Activated naive CD4-positive, alpha-beta T cell treated with anti-CD3 and anti-CD28 coated beads, Interleukin-2, amount 10 ng/mL, durations not matched to agents 7 days and 5 days (primary cell): ENCODE data around the gene SPAG7.
"Not testable (repeated sequence)": the region's sequence is repeated elsewhere in the genome, so short reads cannot be mapped to it uniquely, and the experiment has no call there.

Experiments
- CTCF ChIA-PET: fragments of 350-600 bp; sonication (Branson Sonifier 250); formaldehyde crosslinking; loops from one replicate; lab custom pipeline; 2021; ENCODE audit warnings: antibody characterized with exemption; lab: Charles Lee
- DNase-seq: peaks from one replicate; pipeline ENCODE4 v3.0.0-alpha.2; 2020
- H3K27ac Mint-ChIP-seq: one replicate; pipeline ENCODE4 v1.8.0; 2021; ENCODE audit warnings: mild to moderate bottlenecking, moderate library complexity, mixed read lengths
- H3K27me3 Mint-ChIP-seq: one replicate; pipeline ENCODE4 v1.8.0; 2021; ENCODE audit warnings: mild to moderate bottlenecking, mixed read lengths
- H3K36me3 Mint-ChIP-seq: one replicate; pipeline ENCODE4 v1.8.0; 2021; ENCODE audit warnings: mixed read lengths
- H3K4me1 Mint-ChIP-seq: one replicate; pipeline ENCODE4 v1.8.0; 2021; ENCODE audit warnings: mixed read lengths
- H3K4me3 Mint-ChIP-seq: one replicate; pipeline ENCODE4 v1.8.0; 2021; ENCODE audit warnings: mild to moderate bottlenecking, moderate library complexity, mixed read lengths
- H3K9me3 Mint-ChIP-seq: one replicate; pipeline ENCODE4 v1.8.0; 2021; ENCODE audit warnings: mixed read lengths

The SPAG7 gene

DNA sequence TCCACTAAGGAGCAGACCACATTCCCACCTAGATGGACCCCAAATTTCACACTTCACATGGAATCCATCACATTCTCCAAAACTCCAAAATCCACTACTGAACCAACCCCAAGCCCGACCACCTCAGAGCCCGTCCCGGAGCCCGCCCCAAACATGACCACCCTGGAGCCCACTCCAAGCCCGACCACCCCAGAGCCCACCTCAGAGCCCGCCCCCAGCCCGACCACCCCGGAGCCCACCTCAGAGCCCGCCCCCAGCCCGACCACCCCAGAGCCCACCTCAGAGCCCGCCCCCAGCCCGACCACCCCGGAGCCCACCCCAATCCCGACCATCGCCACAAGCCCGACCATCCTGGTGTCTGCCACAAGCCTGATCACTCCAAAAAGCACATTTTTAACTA, 34.0 kb downstream of the SPAG7 start:
- CTCF ChIA-PET = interaction anchor here (0.7 to 1.2 kb wide), 2 partner anchors 22 to 24 kb away, joined by 4 read pairs; no protein-coding TSS in a partner anchor
- peaks cover 45% of the 10 kb centered on the region for H3K36me3 Mint-ChIP-seq
- H3K4me1 Mint-ChIP-seq = peaks cover 35% of the 10 kb centered on the region

DNA sequence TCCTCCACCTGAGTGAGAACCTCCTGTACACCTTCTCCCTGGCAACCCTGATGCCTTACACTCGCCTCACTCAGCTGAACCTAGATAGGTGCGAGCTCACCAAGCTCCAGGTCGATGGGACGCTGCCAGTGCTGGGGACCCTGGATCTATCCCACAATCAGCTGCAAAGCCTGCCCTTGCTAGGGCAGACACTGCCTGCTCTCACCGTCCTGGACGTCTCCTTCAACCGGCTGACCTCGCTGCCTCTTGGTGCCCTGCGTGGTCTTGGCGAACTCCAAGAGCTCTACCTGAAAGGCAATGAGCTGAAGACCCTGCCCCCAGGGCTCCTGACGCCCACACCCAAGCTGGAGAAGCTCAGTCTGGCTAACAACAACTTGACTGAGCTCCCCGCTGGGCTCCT, 34.9 kb downstream of the SPAG7 start:
- Mint-ChIP-seq H3K27ac (no peak overlapping the region), H3K4me1 (peaks cover 27% of the 10 kb centered on the region), H3K36me3 (peaks cover 37% of the 10 kb centered on the region), H3K4me3 (no peak overlapping the region), H3K9me3 (no peaks in the 10 kb centered on the region), H3K27me3 (peaks cover 8% of the 10 kb centered on the region)
- DNase-seq = no peak
- CTCF ChIA-PET = no interaction called here

More for the DNA sequence above, 34.0 kb downstream of the SPAG7 start:
- Mint-ChIP-seq H3K4me3 (no peak overlapping the region), H3K9me3 (no peaks in the 10 kb centered on the region), H3K27me3 (peaks cover 8% of the 10 kb centered on the region), H3K27ac (peak overlapping the region; percentile 73)
- DNase-seq = no peak

DNA sequence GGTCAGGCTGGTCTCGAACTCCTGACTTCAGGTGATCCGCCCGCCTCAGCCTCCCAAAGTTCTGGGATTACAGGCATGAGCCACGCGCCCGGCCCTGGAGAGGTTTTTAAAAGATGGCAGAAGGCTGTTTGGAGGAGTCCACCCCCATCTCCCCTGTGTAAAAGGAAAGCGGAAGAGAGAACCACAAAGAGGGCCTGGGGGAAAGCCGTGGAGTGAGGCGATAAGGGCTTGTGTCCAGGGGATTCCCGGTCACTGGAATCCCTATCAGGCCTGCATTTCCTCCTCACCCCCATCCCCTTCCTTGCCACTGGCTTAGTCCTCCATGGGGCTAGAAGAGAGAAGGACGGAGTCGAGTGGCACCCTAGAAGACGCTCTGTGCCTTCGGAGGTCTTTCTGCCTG, 35.7 kb downstream of the SPAG7 start, which contains the start of gene GP1BA:
GP1BA (plus strand) TSS at position 315 of the 400 bp plus-strand sequence. CDS start 328 bp downstream, outside the sequence.
- Mint-ChIP-seq H3K27ac (peak within 1 kb of the TSS; percentile 20), H3K4me3 (no peak within 1 kb of the TSS), H3K9me3 (no peaks in the 10 kb centered on the region), H3K27me3 (peaks cover 8% of the 10 kb centered on the region), H3K36me3 (peaks cover 29% of the 10 kb centered on the region), H3K4me1 (peaks cover 25% of the 10 kb centered on the region)
- no peak for DNase-seq
- CTCF ChIA-PET = no interaction called here

DNA sequence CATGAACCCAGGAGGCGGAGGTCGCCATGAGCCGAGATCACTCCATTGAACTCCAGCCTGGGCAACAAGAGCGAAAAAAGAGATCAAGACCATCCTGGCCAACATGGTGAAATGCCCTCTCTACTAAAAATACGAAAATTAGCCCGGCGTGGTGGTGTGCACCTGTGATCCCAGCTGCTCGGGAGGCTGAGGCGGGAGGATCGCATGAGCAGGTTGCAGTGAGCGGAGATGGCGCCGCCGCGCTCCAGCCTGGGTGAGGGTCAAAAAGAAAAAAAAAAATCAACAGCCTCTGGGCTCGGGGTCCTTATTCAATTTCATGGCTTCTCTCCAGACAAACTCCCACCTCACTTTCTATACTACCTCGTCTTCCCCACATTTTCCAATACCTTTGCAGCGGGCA, 38.7 kb downstream of the SPAG7 start:
- Mint-ChIP-seq H3K4me3 (no peak overlapping the region), H3K27me3 (peaks cover 1% of the 10 kb centered on the region), H3K9me3 (no peaks in the 10 kb centered on the region), H3K27ac (no peak overlapping the region), H3K4me1 (peaks cover 6% of the 10 kb centered on the region), H3K36me3 (peaks cover 18% of the 10 kb centered on the region)
- no peak for DNase-seq
- CTCF ChIA-PET = no interaction called here

GRCh38 chr17:4926577-4927335, 40.9 kb downstream of the SPAG7 start:
- H3K9me3 Mint-ChIP-seq, H3K27ac Mint-ChIP-seq, H3K4me1 Mint-ChIP-seq, H3K27me3 Mint-ChIP-seq, CTCF ChIA-PET, DNase-seq, H3K4me3 Mint-ChIP-seq: not testable (repeated sequence)
- H3K36me3 Mint-ChIP-seq = peaks cover 16% of the 10 kb centered on the region

GRCh38 chr17:4921320-4921719, 46.3 kb downstream of the SPAG7 start:
- H3K9me3 Mint-ChIP-seq = no peaks in the 10 kb centered on the region
- no peaks in the 10 kb centered on the region for H3K27me3 Mint-ChIP-seq
- no peak overlapping the region for H3K27ac Mint-ChIP-seq
- H3K4me3 Mint-ChIP-seq = no peak overlapping the region
- H3K36me3 Mint-ChIP-seq = no peaks in the 10 kb centered on the region
- CTCF ChIA-PET = no interaction called here
- DNase-seq = no peak
- H3K4me1 Mint-ChIP-seq = no peaks in the 10 kb centered on the region

- Mint-ChIP-seq H3K27ac (no peak overlapping the region), H3K9me3 (no peaks in the 10 kb centered on the region), H3K27me3 (no peaks in the 10 kb centered on the region), H3K4me3 (no peak overlapping the region), H3K4me1 (no peaks in the 10 kb centered on the region), H3K36me3 (no peaks in the 10 kb centered on the region)
- no peak for DNase-seq
- CTCF ChIA-PET = interaction anchor here (1.1 kb wide), 1 partner anchor 11 kb away, joined by 7 read pairs; no protein-coding TSS in a partner anchor
Observed at GRCh38 chr17:4920351-4921048, 47.1 kb downstream of the SPAG7 start.

DNA sequence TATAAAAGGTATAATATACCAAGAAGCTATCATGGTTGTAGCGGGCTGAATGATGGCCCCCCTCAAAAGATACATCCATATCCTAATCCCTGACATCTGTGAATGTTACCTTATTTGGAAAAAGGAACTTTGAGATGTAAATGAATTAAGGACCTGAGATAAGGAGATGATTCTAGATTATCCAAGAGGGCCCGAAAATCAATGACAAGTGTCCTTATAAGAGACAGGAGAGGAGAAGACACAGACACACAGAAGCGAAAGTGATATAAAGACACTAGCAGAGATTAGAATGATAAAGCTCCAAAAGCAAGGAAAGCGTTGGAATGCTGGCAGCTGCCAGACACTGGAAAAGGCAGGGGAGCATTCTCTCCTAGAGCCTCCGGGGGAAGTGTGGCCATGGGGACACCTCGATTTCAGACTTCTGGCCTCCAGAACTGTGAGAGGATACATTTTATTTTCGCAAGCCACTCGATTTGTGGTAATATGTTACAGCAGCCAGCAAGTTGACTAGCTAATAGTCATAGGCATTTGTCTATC, 48.0 kb downstream of the SPAG7 start:
- no peaks in the 10 kb centered on the region for H3K9me3 Mint-ChIP-seq
- no peaks in the 10 kb centered on the region for H3K27me3 Mint-ChIP-seq
- H3K36me3 Mint-ChIP-seq = no peaks in the 10 kb centered on the region
- no peak overlapping the region for H3K4me3 Mint-ChIP-seq
- DNase-seq = no peak
- H3K4me1 Mint-ChIP-seq = no peaks in the 10 kb centered on the region
- H3K27ac Mint-ChIP-seq = no peak overlapping the region
- CTCF ChIA-PET = interaction anchor here (1.1 kb wide), 1 partner anchor 10 kb away, joined by 7 read pairs; no protein-coding TSS in a partner anchor

DNA sequence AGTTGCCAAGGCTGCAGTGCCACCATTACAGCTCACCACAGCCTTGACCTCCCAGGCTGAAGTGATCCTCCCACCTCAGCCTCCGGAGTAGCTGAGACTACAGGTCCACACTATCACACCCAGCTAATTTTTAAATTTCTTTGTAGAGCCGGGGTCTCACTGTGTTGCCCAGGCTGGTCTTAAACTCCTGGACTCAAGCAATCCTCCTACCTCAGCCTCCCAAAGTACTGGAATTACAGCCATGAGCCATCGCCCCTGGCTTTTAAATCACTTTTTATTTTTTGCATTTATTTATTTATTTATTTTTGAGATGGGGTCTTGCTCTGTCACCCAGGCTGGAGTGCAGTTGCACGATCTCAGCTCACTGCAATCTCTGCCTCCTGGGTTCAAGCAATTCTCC, 53.1 kb downstream of the SPAG7 start:
- H3K9me3 Mint-ChIP-seq, DNase-seq, H3K27ac Mint-ChIP-seq, H3K4me1 Mint-ChIP-seq, H3K36me3 Mint-ChIP-seq, H3K4me3 Mint-ChIP-seq, CTCF ChIA-PET: not testable (repeated sequence)
- H3K27me3 Mint-ChIP-seq = peaks cover 15% of the 10 kb centered on the region

- H3K4me3 Mint-ChIP-seq = no peak overlapping the region
- CTCF ChIA-PET = no interaction called here
- H3K27me3 Mint-ChIP-seq = peaks cover 15% of the 10 kb centered on the region
- no peak for DNase-seq
- no peaks in the 10 kb centered on the region for H3K9me3 Mint-ChIP-seq
- H3K27ac Mint-ChIP-seq = no peak overlapping the region
- H3K36me3 Mint-ChIP-seq = no peaks in the 10 kb centered on the region
- H3K4me1 Mint-ChIP-seq = no peaks in the 10 kb centered on the region
Observed at GRCh38 chr17:4913994-4914393, 53.6 kb downstream of the SPAG7 start.
